OCI-M1 (cell line): Measurements from ENCODE around the gene KDSR.

Experiments
- DNase-seq: peaks from one replicate; lab custom pipeline; 2025; lab: John Stamatoyannopoulos, UW

KDSR gene

DNA sequence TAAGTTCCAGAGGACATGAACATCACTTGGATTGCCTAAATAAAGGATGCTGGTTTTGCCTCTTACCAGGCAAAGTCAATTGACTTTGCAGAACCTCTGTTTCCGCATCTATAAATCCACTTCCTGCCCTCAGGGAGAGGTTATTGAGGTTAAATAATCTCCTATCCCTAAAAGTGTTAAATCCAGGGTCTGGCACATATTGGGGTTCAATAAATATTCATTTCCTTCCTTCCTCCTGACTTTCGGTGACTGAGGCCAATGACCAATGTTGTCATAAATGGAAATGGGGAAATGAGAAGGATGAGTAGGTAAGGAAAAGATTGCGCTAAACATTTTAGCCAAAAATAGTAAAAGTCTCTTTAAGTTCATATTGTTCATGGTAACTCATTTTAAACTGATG lies 63.5 kb downstream of the KDSR start:
- DNase-seq = no peak

DNA sequence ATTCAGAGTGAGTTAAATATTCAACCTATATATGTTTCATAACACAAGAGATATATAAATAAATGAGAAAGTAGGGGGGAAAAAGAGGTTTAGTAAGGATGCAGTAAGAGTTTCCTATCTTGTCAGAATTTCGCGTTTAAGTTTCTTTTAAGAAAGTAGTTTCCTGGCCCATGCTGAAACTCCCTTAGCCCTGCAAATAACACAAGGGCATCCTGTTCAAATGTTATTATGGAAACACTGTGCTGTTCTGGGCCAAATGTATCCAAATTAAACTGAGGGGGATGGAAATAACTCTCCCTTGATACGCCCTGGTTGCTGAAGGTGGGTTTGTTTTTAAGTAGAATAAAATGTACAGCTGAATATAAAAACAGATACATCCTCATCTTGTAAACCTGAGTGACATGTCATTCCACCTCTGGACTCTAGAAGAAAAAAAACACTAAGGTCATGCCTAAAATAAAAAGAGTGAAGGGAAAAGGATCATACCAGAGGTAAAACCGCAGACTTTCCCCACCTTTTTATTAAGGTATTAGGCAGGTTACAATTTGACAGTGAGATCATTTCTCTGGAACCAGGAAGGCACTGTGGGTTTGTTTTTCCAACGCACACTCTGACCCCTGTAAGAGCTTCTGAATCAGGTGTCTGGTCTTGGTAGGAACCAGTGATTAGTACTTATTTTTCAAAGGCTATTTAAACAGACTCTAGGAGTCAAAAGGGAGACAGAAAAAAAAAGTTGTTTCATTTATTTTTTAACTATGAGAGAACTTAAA lies 64.2 kb downstream of the KDSR start:
- no peak for DNase-seq

GRCh38 chr18:63302220-63302619 lies 64.8 kb downstream of the KDSR start:
- DNase-seq = no peak

DNA sequence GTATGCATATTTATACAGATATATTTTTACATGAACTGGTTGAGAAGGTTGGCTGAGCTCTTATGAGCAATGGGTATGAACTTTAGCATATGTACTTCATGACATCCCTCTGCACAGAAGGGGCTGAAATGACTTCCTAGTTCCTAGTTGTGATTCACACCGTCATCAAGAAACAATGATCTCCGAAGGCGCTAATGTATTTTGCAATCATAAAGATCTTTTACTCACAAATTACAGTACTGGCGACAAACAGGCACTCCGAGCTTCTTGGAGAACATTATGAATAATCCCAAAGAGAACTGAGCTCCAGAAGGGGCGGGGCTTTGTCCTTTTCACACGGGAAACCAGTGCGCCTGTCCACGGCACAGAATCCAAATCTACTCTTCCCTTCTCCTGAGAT lies 65.6 kb downstream of the KDSR start:
- no peak for DNase-seq

GRCh38 chr18:63299837-63300745 lies 66.9 kb downstream of the KDSR start:
- DNase-seq = no peak

- DNase-seq = no peak
Measured at GRCh38 chr18:63298400-63299365, 68.3 kb downstream of the KDSR start.

DNA sequence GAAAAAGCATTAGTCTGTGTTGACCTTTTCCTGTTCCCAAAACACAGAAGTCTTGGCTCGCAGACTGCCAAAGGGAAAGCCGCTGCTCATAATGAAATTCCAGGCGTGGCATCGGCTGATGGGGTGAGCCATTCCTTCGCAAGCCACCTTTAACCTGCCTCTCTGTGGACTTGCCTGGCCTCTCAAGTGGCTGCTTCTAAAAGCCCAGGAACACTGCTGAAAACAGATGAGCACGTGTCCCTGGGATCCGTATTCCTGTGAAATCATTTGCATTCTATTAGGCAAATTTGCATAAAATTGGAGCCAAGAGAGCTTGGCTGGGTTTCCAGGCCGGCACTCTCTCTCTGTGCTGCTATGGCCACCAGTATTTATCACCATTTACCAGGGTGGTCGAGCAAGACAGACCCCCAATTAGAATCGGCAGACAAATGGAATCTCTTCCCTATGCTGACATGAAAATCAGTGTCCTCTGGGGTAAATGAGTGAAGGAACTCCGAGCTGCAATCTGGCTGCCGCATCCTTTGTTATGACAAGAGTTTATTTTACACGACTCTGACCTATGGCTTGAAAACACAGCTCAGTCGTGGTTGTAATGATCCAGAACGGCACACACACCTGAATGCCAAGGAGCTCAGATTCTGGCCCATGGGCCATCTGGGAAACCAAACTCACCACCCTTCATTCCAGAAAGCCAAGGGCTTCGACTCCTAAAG lies 69.2 kb downstream of the KDSR start:
- DNase-seq = no peak

DNA sequence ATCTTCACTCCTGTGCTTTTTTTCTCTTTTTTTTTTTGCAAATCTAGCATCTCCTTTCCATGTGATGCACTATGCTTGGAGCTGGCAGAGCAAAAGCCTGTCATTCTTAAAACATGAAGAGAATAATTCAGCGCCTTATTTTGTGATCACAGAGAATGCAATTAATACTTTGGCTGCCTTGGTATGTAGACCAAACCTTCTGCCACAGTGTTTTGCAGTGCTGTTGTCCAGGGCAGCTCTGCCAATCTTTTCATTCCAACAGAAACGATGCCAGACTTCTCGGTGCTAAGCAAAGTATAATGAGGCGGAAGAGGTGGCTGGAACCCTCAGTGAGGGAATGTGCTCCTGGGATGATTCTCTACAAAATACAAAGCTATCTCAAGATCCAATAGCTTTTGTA lies 73.1 kb downstream of the KDSR start:
- no peak for DNase-seq

- no peak for DNase-seq
Measured at GRCh38 chr18:63292831-63293683, 73.9 kb downstream of the KDSR start.

DNA sequence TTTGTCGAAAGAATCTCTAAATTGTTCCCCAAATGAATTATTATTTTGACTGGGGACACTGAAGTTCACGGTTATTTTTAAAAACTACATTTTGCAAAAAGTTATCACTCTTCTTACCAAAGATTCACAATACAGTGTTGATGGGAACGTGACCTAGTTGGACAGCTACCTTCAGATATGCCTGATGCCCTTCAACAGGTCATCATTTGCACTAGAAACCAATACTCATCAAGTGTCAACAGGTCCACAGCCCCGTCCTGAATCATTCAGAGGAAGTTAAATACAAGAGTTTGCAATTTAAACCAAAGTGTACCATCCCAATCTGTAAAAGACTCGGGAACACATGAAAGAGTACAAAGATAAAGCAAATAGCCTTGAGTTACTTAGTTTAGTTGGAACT lies 75.7 kb downstream of the KDSR start:
- no peak for DNase-seq

GRCh38 chr18:63290821-63291200 lies 76.2 kb downstream of the KDSR start:
- DNase-seq = no peak

- DNase-seq = no peak
Measured at GRCh38 chr18:63290166-63290820, 76.7 kb downstream of the KDSR start.

GRCh38 chr18:63288311-63288710 lies 78.7 kb downstream of the KDSR start:
- no peak for DNase-seq

- no peak for DNase-seq
Measured at GRCh38 chr18:63287691-63288220, 79.2 kb downstream of the KDSR start.

DNA sequence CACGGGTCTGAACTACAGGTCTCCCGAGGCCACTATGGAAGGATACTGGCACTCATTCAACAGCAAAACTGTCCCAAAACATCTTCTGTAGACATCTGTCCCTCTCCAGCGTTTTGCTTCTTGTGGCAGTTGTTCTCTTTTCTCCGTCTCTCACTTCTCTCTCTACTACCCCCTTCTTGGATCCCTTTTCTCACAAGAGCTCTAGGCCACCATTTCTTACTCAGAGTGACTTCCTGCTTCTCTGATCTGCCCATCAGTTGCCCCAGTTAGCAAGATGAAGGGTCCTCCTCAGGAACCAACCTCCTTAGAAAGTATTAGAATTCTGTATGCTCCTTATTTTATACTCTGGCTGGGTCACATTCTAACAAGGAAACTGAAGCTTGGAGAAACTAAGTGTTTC lies 80.1 kb downstream of the KDSR start:
- DNase-seq = no peak

DNA sequence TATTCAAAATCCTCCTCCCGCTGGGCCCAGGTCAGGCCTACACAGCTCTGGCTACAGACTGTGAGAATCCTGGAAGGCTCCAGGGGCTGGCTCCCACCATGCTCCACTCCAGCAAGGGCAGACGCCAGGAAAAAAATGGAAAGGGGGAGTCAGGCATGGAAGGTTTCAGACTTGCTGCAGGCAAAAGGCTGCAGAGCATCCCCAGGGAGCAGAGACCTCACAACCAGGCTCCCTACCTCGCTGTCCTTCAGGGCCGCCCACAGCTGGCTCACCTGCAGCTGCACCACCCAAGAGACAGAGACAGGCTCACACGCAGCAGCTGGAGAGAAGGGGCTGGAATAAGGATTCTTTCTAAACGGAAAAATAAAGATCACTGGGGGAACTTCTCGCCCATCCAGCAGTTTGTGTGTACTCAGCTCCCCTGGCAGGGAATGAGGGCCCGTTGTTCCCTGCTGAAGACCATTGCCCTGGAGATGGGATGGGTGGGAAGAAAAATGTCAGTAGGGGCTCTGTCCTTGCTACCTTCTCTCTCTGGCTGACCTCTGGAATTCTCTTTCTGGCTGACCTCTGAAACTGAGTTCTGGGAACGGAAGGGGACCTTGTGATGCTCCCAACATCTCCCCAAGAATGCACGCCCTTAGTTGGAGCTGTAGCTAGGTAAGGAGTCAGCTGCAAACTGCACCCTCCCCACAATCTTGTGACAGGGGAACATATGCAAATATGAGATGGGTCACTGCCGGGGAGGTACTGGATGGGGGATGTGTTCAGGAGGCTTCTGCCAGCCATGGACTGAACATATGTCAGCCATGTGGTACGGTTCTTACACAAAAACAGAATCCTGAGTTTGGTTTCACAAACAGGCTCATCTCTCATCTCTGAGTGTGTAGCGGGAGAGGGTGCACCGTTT lies 81.9 kb downstream of the KDSR start:
- no peak for DNase-seq

DNA sequence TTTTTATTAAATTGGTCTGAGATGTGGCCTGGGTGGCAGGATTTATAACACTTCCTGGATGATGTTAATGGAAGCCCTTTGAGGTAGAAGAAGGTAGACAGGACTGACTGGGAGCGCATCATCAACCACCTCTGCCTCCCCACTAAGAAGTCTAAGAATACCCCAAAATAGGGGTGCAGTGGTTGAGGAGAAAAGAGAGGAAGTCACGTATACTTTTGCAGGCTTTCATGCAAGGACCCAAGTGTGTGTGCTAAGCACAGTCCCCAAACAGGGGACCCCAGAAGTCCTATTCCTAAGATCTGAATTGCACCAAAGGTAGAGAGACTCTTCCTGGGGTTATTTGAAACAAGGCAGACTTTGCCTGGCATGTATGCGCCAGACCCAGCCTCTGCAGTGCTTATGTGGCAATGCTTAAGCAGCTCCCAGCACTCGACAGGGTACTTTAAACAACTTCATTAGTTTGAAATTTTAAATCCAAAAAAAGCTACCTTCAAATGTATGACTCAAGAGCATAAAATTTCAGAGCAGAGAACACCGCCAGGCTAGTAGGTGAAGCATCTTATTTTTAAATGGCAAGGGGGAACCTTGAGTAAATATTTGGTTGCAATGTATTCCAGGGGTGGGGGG lies 82.7 kb downstream of the KDSR start:
- DNase-seq = no peak
